HG03039 (cell line): ENCODE results near the gene RADIL.

Experiments
- ATAC-seq: cut with Tn5 transposase; IDR thresholded peaks from one replicate; pipeline ENCODE4 v1.9.1; 2021; ENCODE audit warnings: mild to moderate bottlenecking, moderate library complexity; ENCODE audit not compliant: unreplicated experiment

Gene RADIL

DNA sequence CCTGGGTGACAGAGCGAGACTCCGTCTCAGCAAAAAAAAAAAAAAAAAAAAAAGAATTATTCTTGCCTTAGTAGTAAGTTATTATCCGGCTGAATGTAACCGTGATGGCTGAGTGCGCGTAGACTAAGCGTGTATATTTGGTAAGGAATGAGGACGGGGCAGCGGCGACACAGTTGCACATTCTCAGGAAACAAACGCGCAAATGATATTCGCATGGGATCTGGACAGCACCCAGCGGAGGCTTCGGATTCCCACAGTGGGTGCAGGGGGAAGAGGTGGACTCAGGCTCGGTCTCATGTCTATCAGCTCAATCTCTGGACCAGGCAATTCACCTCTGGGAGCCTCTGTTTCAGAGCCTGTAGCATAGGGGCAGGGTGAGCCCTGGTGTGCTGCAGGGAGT is 50.8 kb downstream of the RADIL start:
- no peak for ATAC-seq

GRCh38 chr7:4831723-4832495 is 51.6 kb downstream of the RADIL start:
- ATAC-seq = no peak

GRCh38 chr7:4830176-4830575 is 53.3 kb downstream of the RADIL start:
- ATAC-seq = no peak

GRCh38 chr7:4828720-4829383 is 54.7 kb downstream of the RADIL start:
- no peak for ATAC-seq

DNA sequence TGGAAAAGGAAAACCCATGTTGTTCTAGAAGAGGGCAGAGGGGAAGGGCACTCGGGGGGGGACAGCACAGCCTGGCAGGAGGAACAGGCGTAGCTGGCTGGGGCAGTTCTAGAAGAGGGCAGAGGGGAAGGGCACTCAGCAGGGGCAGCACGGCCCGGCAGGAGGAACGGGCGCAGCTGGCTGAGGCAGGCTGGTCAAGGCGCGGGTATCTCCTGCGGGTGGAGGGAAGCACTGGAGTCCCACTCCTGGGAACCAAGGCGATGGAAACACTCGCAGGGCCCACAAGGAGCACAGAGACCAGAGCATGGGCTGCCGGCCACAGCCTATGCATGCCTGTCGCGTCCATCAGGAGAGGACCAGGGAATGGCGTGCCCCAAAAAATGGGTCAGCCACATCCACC is 58.4 kb downstream of the RADIL start:
- no peak for ATAC-seq

- no peak for ATAC-seq
These were observed 59.3 kb downstream of the RADIL start for GRCh38 chr7:4824120-4824775.

DNA sequence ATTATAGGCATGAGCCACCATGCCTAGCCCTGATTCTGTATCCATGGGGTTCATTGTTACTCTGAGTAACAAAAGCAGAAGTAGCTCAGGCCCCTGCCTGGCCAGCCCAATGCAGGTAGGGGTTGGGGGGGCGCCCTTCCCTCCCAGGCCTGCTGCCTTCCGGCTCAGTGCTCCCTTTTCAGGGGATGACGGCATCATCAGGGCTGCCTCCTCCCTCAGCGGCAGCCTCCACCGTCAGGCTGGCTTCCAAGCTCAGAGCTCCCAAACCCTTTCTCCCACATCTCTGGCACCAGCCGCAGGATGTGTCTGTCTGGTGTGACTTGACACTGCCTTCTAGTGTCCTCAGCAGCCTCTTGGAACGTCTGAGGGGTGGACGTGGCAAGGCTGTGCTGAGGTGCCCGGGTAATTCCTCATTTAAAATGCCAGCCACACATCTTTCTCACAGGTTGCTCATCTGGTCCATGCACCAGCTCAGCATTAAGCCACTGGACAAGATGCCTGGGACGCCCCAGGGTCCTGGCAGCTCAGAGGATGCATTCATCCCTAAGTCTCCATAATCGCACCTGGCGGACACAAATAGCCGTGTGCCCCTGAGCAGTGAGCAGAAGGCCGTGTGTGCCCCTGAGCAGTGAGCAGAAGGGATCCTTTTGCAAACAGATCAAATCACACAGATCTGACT is 59.9 kb downstream of the RADIL start:
- no peak for ATAC-seq

DNA sequence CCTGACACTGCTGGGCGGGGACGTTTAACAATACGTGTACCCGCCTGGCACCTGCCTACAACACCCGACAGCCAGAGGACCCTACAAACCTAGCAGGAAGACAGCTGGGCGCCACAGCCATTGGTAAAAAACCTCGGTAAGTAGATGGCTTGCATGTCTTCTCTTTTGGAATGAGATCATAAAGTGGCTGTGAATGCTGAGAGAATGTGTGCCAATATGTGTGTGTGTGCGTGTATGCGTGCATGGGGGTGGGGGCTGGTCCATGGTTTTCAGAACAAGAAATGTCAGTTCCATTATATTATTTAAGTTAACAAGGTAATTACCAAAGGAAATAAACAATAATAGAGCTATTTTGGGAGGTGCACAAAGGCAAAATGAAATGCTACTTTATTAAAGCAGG is 60.8 kb downstream of the RADIL start:
- no peak for ATAC-seq

GRCh38 chr7:4820967-4821471 is 62.5 kb downstream of the RADIL start:
- ATAC-seq = no peak

- no peak for ATAC-seq
These were observed 63.0 kb downstream of the RADIL start for GRCh38 chr7:4820405-4820966.

DNA sequence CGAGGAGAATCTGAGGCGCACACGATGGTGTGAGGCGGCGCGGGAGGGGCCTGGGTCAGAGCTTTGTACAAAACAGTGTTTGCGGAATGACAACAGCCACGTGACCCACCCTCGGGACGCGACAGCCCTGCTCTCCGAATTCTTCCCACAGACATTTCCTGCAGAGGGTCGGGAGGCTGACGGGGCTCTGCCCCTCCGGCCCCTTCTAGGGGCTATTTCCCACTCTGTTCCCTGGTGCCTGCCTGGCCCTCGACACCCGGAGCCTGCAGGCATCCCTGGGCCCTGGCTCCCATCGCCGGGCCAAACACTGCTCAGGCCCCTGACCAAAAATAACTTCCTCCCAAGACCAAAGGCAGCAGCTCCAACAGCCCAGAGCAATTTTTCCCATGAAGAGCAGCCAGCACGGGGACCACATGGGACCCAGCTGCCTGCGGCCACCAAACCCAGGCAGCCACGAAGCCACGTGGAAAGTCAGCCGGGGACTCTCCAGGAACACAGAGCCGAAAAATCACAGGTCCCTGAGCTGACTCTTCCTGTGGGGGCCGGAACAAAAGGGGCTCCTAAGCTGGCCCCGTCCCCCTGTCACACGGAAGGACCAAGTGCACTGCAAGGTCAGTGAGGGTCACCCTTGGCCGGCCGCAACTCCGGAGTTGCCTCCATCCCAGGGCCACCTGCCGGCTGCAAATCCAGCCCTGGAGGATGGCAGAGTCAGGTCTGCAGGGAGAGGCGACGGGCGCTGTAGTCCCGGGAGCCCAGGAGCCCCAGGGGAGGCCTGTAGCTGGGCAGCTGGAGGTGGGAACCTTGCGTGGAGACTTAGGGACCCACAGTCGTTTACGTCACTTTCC is 63.7 kb downstream of the RADIL start:
- no peak for ATAC-seq

DNA sequence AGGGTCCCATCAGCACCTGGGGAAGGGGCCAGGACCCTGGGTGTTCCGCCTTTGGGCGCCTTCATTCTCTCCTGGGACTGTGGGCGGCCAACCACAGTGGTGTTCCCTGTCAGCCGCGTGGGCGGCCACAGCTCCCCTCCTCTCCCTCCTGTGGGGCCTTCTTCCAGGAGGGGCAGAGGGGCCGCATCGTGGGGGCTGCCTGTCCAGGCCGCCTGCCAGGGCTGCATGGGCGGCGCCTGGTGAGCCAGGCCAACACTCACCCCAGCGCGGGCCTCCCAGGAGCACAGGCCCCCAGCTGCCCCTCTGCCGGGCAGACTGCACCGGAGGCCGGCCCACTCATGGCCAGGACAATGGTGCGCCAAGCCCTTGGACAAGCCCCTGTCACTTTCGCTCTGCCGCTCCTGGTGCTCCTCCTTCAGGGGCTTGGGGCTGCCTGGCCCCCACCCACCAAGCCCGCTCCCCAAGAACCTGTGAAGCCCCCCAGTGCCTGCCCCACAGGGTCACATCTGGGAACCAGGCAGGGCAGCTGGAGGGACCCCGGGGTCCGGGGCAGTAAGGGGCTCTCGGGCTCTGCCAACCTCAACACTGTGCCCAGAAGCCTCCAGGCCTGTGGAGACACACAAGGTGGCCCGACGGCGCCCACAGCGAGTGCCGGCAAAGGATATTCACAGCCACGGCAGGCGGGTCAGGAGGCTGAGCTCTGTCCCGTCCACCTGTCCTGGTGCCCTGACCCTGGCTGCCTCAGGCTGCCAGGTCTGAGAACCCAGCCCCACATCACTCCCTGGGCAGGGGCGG is 65.3 kb downstream of the RADIL start:
- no peak for ATAC-seq

- ATAC-seq = no peak
These were observed 66.2 kb downstream of the RADIL start for GRCh38 chr7:4817178-4817901.

GRCh38 chr7:4816419-4817080 is 67.0 kb downstream of the RADIL start:
- ATAC-seq = no peak

DNA sequence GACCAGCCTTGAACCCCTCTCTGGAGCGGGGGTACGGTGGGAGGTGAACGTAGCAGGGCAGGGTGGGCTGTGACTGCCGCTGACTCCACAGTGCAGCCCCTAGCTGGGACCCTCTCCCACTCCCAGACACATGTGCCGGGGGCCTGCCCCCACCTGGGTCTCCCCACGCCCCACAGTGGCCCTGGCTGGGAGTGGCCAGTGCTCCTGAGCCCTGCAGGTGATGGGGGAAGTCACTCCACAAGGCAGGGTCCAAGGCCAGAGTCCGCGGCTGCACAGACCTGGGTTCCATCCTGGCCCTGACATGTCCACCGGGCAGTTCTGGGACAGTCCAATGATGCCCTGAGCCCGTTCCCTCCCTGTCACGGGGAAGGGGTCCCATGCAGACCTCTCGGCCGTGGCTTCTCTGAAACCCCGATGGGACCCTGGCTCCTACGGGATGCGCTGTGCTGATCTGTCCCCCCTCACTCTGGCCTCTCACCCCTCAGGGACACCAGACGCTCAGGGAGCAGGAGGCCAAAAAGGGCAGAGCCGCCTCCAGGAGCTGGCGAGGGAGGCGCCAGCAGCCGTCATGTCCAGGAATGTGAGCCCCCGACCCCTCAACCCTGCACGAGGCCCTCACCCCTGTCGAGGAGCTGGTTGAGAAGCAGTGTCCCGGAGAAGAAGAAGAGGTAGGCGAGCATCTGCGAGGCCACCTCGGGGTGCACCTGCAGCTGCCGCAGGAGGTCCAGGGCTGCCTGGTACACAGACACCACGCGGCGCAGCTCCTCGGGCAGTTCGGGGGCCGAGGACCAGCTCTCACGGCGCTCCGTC is 67.7 kb downstream of the RADIL start:
- ATAC-seq = no peak

GRCh38 chr7:4815121-4815520 is 68.4 kb downstream of the RADIL start:
- no peak for ATAC-seq

- ATAC-seq = no peak
These were observed 69.1 kb downstream of the RADIL start for GRCh38 chr7:4814433-4814832.
